Right renal cortex interstitium (tissue), 3 donors: ENCODE results near the gene CEP170B. TPM values are rescaled to one million over a fixed set of nuclear protein-coding genes. Genes with fewer than 3 reads are reported as not detected.
"Not testable (repeated sequence)": the region's sequence is repeated elsewhere in the genome, so short reads cannot be mapped to it uniquely, and the experiment has no call there.

Experiments
- DNase-seq, 3 donors: peaks; one replicate each; pipeline ENCODE4 v3.0.0-alpha.2; 2013; ENCODE audit warnings: low read depth in 3 of 3, low spot score in 2 of 3
- polyA plus RNA-seq, 3 donors: library from polyadenylated mRNA; unstranded; fragments of 120-200 nt; gene quantifications; one replicate each; pipeline ENCODE4 v1.2.1, GENCODE V29; 2013; ENCODE audit not compliant: insufficient read length in 3 of 3

Gene CEP170B
- polyA plus RNA-seq, 3 donors: 8.1 to 9.8 (median 9.5) TPM

DNA sequence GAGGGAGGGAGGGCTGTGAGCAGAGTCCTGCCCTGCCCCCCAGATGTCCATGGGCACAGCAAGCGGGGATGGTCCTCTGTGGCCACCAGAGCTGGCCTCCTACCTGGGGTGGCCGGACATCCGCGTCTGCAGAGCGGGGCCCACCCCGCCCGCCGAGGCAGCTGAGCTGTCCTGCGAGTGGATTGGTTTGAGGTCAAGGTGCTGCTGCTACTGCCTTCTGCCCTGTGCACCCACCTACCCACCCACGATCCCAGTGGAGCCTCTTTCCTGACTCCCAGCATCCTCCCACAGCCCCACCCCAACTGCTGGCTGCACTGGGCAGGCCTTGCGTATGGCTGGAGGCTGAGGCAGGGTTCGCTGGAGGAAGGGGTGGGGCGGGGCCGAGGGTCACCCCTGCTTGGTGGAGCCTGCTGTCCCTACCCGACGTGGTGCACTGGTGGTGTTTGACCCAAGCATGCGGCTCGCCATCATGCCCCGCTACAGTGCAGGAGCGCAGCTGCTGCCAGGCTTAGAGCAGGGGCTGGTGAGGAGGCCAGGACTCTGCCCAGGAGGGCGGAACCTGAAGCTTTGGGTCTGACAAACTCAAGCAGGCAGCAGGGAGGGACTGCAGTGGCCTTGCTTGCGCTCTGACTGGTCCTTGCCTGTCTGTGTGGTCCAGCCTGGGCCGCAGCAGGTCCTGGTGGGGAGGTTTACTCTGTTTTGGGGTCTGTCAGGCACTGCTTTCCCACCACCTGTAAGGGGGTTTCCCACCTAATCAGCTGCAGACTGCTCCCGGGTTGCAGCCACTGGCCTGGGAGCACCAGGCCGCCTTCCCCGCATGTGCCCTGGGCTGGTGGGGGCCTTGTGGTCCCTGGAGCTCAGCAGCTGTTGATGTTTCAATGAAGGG lies 23.7 kb downstream of the CEP170B start:
- DNase-seq: no peak

GRCh38 chr14:104889375-104889757 lies 24.3 kb downstream of the CEP170B start:
- no peak for DNase-seq

DNA sequence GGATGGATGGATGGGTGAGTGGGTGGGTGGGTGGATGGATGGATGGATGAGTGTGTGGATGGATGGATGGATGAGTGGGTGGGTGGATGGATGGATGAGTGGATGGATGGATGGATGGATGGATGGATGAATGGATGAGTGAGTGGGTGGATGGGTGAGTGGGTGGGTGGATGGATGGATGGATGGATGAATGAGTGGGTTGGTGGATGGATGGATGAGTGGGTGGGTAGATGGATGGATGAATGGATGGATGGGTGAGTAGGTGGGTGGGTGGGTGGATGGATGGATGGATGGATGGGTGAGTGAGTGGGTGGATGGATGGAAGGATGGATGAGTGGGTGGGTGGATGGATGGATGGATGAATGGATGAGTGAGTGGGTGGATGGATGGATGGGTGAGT lies 25.2 kb downstream of the CEP170B start:
- DNase-seq: not testable (repeated sequence)

- DNase-seq: no peak
These were observed 26.1 kb downstream of the CEP170B start for GRCh38 chr14:104891121-104891551.

DNA sequence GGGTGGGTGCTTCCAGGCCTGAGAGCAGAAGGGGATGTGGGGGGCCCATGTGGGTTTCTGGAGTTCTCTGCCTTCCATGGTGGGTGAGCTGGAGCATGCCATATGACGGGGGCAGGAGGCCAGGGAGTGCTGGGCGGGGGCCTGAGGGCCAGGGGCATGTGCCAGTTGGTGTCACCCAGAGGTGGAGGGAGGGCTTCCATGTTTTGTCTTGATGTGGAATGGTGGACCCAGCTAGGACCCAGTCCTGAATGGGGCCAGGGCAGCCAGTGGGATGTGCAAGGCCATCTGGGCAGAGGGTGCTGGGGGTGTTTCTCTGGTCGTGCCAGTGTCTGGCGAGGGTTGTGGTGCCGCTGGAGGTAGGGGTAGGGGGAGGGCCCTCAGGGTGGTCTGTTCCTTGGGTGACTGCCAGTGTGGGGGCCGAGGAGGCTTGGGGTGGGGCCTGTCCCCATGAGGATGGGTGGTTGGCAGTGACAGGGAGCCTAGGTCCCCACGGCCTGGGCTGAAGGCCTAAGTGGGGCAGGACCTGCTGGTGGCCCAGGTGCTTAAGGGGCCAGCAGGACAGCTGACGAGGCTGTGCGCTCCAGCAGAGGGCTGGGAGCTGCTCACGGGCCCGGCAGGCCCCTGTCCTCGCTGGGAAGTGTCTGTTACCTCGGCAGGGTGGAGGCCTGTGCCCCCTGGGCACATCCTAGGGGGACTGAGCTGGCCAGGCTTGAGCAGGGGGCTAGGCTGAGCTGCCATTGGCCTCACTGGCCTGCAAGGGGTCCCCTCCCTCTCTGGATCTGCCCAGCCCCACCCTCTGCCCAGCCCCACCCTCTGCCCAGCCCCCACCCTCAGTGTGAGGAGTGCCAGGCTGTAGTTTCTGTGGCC lies 26.8 kb downstream of the CEP170B start:
- DNase-seq: no peak

DNA sequence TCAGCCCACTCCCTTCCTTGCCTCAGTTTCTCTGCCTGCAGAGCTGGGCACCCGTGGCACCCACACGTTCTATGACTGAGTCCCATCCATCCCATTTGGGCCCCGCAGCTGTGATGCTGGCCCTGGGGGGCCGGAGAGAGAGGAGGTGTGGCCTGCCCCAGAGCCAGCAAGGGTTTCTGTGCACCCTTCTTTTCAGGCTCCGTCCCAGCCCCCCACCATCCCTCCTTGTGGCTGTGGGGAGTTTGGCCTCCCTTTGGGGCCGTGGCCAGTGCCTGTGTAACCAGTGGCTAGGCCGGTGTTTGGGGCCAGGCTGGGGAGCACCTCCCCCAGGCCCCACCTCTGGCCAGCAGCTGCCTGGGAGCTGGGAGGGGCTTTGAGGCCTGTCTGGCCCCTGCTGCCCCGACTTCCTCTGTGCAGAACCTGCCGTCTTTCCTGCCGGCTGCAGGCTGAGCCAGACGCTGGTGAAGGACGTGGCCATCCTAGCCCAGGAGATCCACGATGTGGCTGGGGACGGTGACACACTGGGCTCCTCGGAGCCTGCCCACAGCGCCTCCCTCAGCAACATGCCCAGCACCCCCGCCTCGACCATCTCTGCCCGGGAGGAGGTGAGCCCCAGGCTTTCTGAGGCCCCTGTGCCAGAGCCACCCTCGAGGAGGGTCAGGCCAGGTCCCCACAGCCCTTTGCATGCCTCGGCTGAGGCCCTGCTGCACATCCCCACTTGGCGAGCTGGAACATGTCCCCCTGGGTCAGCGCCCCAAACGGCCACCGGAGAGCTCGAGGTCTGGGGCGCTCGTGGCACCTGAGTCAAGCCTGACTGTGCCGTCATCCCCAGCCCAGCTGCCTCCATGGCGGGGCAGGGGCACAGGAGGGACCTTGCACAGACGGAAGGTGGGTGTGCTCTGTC lies 27.7 kb downstream of the CEP170B start:
- DNase-seq: no peak

DNA sequence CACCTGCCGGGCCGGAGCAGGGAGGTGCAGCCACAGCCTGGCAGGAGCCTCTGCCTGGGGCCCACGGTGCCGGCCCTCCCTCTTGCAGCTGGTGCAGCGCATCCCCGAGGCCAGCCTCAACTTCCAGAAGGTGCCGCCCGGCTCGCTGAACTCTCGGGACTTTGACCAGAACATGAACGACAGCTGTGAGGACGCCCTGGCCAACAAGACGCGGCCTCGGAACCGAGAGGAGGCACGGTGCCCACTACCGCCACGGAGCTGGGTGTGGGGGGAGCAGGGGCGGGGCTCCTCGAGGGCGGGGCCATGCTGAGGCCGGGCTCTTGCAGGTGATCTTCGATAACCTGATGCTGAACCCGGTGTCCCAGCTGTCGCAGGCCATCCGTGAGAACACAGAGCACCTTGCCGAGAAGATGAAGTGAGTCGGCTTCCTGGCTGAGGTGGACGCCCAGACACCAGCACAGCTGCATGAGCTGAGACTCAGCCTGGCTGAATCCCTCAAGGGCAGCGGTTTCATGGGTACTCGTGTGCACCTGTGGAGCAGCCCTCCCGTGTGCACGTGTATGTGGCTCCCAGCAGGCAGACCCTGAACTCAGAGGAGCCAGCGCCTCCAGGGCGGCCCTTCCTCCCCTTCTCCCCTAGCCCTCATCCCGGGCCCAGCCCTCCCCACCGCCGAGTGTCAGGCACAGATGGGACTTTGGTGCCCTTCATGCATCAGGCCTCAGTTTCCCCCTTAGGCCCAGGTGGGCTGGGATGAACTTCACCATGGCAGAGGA lies 28.6 kb downstream of the CEP170B start:
- no peak for DNase-seq

GRCh38 chr14:104894331-104895206 lies 29.5 kb downstream of the CEP170B start:
- DNase-seq: no peak

DNA sequence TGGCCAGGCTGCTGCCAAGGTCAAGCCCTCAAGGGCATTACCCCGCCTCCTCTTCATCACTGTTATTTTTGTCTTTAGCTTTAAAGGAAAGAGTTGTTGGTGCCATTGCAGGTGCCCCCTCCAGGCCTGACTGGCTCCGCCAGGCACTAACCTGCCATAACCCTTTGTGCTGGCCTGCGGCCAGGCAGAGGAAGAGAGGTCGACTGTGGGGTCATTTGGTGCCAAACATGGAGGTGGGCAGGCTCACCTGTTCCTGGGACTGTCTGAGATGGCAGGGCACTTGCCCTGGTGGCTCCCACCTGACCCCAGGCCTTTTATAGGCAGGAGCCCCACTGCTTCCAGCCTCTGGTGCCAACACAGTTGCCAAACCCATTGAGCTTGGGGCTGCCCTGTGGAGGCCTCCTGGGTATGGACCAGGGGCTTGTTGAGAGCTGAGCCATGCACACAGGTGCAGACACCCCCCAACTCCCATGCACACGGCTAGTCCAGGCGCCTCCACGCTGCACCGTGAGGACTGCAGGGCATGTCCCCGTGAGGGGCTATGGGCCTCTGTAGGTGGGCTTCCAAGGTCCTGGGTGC lies 30.2 kb downstream of the CEP170B start:
- DNase-seq: no peak

DNA sequence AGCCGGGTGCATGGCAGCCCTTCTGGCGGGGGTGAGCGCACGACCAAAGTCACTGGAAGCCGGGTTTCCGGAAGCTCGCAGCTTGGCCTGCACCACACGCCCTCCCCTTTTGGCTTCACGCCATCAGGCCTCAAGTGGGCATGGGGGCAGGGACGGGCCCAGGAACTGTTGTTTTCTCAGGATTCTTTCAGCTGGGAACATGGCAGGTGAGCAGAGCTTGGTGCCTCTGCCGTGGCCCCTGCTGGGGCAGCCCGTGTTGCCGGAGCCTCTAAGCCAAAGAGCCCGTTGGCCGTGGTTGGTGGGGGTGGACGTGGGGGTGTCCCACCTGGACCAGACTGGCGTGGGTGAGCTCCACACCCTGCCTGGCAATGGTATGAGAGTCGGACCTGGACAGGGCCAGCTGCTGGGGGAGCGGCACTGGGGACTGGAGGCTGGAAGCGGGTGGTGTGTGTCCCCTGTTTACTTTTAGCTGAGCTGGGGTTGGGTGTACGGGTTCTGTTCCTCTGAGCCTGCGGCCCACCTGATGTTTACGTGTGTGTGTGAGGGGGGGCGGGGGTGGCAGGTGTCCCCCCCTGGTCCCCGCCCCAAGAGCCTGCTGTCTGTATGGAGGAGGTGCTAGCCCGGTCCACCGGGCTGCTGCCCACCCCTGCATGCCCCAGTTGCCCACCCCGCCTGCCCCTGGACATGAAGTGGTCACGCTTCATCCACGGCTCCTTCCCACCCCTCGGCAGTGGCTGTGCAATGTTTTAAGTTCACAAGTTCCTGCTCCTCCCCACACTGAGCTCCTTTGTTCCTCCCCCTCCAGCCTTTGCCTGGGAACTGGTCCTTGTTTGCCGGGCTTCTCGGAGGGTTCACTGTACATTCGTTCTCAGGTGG lies 31.0 kb downstream of the CEP170B start:
- DNase-seq: no peak

GRCh38 chr14:104897330-104898194 lies 32.5 kb downstream of the CEP170B start:
- DNase-seq: no peak

DNA sequence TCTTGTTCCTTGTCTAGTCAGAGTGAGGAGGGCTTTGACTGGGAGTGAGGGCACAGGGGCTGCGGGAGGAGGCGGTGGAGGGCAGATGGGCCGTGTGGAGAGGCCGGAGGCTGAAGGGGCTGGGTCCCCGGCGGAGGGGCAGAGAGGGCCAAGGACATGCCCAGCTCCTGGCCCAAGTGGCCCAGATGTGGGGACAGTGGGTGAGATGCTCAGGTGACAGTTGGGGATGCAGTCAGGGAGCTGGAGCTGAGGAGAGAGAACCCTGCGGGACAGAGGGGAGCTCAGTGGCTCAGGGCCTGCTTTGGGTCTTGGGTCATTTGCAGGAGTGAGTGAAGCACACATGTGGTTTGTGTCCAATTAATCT lies 33.1 kb downstream of the CEP170B start:
- DNase-seq: no peak

GRCh38 chr14:104898870-104899510 lies 33.9 kb downstream of the CEP170B start:
- DNase-seq: no peak

DNA sequence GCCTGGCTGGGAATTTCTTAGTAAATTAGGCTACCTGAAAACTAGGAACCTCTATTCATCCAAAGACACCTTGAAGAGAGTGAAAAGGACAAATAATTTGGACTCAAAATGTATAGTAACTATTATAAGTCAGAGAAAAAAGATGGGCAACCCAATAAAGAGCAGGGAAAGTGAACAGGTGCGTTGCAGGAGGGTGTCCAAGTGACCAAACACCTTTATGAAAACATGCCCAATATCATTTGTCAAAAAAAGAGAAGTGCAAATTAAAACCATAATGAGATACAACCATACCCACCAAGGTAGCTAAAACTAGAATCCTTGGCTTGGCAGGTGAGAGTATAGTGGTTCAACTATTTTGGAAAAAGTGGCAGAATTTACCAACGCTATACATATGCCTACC lies 34.7 kb downstream of the CEP170B start:
- DNase-seq: no peak

DNA sequence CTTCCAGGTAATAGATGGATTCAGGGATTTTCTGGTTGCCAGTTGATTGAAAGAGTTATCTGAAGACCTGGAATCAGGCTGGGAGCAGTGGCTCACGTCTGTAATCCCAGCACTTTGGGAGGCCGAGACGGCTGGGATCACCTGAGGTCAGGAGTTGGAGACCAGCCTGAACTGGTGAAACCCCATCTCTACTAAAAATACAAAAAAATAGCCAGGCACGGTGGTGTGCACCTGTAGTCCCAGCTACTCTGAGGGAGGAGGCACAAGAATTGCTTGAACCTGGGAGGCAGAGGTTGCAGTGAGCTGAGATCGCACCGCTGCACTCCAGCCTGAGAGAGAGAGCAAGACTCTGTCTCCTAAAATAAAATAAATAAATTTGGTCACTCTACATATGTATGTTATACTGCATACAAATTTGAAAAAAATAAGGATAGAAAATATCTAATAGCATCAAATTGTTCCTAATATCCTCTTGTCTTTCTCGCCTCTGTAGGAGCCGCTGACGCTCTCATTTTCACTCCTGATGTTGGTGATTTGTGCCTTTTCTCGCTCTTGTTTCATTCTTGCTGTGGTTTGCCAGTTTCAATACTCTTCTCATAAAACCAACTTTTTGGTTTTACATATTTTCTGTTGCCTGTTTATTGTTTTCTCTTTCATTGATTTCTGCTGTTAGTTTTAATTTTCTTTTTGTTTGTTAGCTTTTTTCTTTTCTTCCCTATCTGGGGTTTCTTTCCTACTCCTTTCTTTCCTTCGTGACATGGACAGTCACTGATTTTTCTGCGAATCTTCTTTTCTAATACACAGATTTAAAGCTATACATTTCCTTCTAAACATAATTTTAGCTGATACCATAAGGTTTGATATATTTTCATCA lies 35.8 kb downstream of the CEP170B start:
- no peak for DNase-seq
